OCI-LY7 (cell line): ENCODE data around the gene MTCH2. TPM values are rescaled to one million over a fixed set of nuclear protein-coding genes. Genes with fewer than 3 reads are reported as not detected.
A peak's percentile ranks its signal among the peaks of the same experiment; 100 is the strongest.

Experiments
- BruUV-seq: library from RNA; stranded (reverse); fragments of 400-500 nt; replicated peaks from 2 replicates; lab custom pipeline; 2021; lab: Mats Ljungman, UMichigan
- CTCF ChIA-PET: fragments of 300-600 bp; sonication (Branson Sonifier 250); formaldehyde crosslinking; loops from one replicate; lab custom pipeline; 2022; ENCODE audit warnings: antibody characterized with exemption; ENCODE audit not compliant: unreplicated experiment; lab: Charles Lee
- POLR2A ChIA-PET: fragments of 300-600 bp; sonication (Branson Sonifier 250); formaldehyde crosslinking; loops from one replicate; lab custom pipeline; 2022; ENCODE audit warnings: antibody characterized with exemption; lab: Charles Lee
- DNase-seq: peaks from one replicate; pipeline ENCODE4 v3.0.0-alpha.2; 2015; ENCODE audit warnings: low spot score
- H2AFZ ChIP-seq: fragments of 200-600 bp; sonication (generic), shearing (Covaris generic); 2 replicates; pipeline ENCODE4 v1.6.1; 2014; ENCODE audit warnings: mild to moderate bottlenecking, antibody characterized with exemption, low read length, moderate library complexity
- H3K27ac ChIP-seq: fragments of 200-600 bp; sonication (generic); 2 replicates; pipeline ENCODE4 v1.5.1; 2014; ENCODE audit warnings: mixed run types, low read depth, mild to moderate bottlenecking, moderate library complexity, low read length, inconsistent platforms; ENCODE audit not compliant: poor library complexity, severe bottlenecking
- H3K36me3 ChIP-seq: fragments of 200-600 bp; sonication (generic); 2 replicates; pipeline ENCODE4 v1.6.1; 2014; ENCODE audit warnings: mild to moderate bottlenecking, antibody characterized with exemption, low read length, moderate library complexity, mixed read lengths; ENCODE audit not compliant: insufficient read depth
- H3K4me1 ChIP-seq: fragments of 200-600 bp; sonication (generic); 2 replicates; pipeline ENCODE4 v1.5.1; 2014; ENCODE audit warnings: mild to moderate bottlenecking, low read length; ENCODE audit not compliant: insufficient read depth, poor library complexity, severe bottlenecking
- H3K4me2 ChIP-seq: fragments of 200-600 bp; sonication (generic); 2 replicates; pipeline ENCODE4 v1.6.1; 2014; ENCODE audit warnings: mild to moderate bottlenecking, low read length
- H3K4me3 ChIP-seq: fragments of 200-600 bp; sonication (generic); 2 replicates; pipeline ENCODE4 v1.5.1; 2014; ENCODE audit warnings: mild to moderate bottlenecking, low read depth, low read length; ENCODE audit not compliant: poor library complexity, severe bottlenecking
- H3K79me2 ChIP-seq: fragments of 200-600 bp; sonication (generic); 2 replicates; pipeline ENCODE4 v1.6.1; 2016; ENCODE audit warnings: low read depth, mild to moderate bottlenecking, low read length, moderate library complexity, mixed read lengths; ENCODE audit not compliant: insufficient read depth
- H3K9me2 ChIP-seq: fragments of 200-600 bp; sonication (generic); 2 replicates; pipeline ENCODE4 v1.6.1; 2016; ENCODE audit warnings: mild to moderate bottlenecking, low read length, mixed read lengths; ENCODE audit not compliant: insufficient read depth
- H3K9me3 ChIP-seq: fragments of 200-600 bp; sonication (generic); 2 replicates; pipeline ENCODE4 v1.6.1; 2014; ENCODE audit warnings: mild to moderate bottlenecking, mixed run types, low read length, mixed read lengths
- H4K20me1 ChIP-seq: fragments of 200-600 bp; sonication (generic); 2 replicates; pipeline ENCODE4 v1.6.1; 2014; ENCODE audit warnings: mild to moderate bottlenecking, antibody characterized with exemption, low read length, moderate library complexity, mixed read lengths; ENCODE audit not compliant: insufficient read depth
- CTCF ChIP-seq: fragments of 200-600 bp; sonication (generic); conservative IDR thresholded peaks from 2 replicates; pipeline ENCODE4 v1.5.1; 2014; ENCODE audit warnings: mild to moderate bottlenecking, antibody characterized with exemption, low read length, moderate library complexity, mixed read lengths
- EZH2phosphoT487 ChIP-seq: fragments of 200-600 bp; sonication (generic); IDR thresholded peaks from 2 replicates; pipeline ENCODE4 v1.6.1; 2018; ENCODE audit warnings: low read depth, borderline replicate concordance, mild to moderate bottlenecking, mixed run types, antibody characterized with exemption, low read length, moderate library complexity, mixed read lengths
- intact Hi-C: fragments of 100-400 bp; cut with micrococcal nuclease; formaldehyde crosslinking; loops from one replicate; pipeline ENCODE4 v1.10.0; 2022; ENCODE audit not compliant: unreplicated experiment
- total RNA-seq, 2 experiments: library from RNA; depleted of rRNA in 1 of 2; stranded (reverse); fragments of >200 nt in 1 of 2; shearing (Covaris generic) in 1 of 2; gene quantifications; 2 replicates each; pipeline ENCODE4 v1.2.3, GENCODE V29; 2014 to 2022

MTCH2 gene
- total RNA-seq, 2 experiments from 2014 or later: 64.8 to 119 TPM

DNA sequence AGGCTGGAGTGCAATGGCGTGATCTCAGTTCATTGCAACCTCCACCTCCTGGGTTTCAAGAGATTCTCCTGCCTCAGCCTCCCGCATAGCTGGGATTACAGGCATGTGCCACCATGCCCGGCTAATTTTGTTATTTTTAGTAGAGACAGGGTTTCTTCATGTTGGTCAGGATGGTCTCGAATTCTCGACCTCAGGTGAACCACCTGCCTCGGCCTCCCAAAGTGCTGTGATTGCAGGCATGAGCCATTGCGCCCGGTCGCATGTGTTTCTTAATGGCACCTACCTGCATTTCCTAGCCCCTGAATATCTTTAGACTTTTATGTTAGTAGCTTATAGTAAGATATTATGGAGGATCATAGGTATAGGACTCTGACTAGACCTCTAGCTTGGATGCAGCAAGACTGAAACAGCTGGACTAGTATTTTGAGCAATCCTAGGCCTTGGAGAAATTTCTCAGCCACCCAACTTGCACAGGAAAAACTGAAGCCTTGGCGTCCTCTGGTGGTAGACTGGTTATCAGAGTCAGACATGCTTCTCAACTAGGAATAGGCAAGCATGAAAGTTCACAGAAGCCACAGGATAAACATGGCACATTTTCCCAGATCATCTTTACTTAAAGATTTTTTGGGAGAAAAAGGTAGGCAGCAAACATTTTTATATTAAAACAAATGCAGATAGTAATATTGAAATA lies 25.5 kb downstream of the MTCH2 start:
- Histone ChIP-seq H3K9me3 (no peaks in the 10 kb centered on the region), H3K4me1 (peaks cover 4% of the 10 kb centered on the region), H3K4me3 (no peak overlapping the region), H3K4me2 (no peak overlapping the region), H2AFZ (no peak overlapping the region), H4K20me1 (no peaks in the 10 kb centered on the region), H3K9me2 (no peaks in the 10 kb centered on the region), H3K27ac (no peak overlapping the region), H3K36me3 (peaks cover 44% of the 10 kb centered on the region), H3K79me2 (no peaks in the 10 kb centered on the region)
- ChIA-PET CTCF (no interaction called here), POLR2A (interaction anchor here (0.7 to 0.8 kb wide), 3 partner anchors 10 to 419 kb away, joined by 3 to 4 read pairs (median 3); no protein-coding TSS in a partner anchor)
- TF ChIP-seq EZH2phosphoT487: no peak
- peak; percentile 88 for TF ChIP-seq CTCF
- DNase-seq: peak; percentile 53
- BruUV-seq: no TSS peak
- intact Hi-C loops: loop anchor here (5.0 kb wide), 1 partner anchor 130 kb away; no protein-coding TSS in a partner anchor

DNA sequence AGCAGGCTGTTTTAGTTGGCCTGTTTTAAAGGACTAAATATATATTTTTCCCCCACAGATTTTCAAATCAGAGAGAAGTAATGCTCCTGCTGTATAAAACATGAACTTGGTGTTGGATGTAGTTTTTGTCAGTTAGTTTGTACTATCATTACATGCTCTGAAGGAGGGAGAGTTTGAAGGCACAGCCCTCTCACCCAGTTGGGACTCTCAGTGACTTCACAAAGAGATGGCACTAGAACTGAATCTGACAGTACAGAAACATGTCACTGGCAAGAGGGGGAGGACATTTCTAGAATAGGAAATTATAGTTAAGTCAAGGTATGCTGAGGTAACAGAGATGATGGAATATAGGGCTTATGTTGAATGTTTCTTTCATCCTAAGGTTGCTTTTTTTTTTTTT lies 27.1 kb downstream of the MTCH2 start:
- POLR2A ChIA-PET: interaction anchor here (0.9 to 1.3 kb wide), 2 partner anchors 36 to 100 kb away, joined by 3 to 4 read pairs; partner anchors contain the start of genes AGBL2, KBTBD4 and NDUFS3
- BruUV-seq: no TSS peak
- no peaks in the 10 kb centered on the region for H4K20me1 ChIP-seq
- H3K9me3 ChIP-seq: no peaks in the 10 kb centered on the region
- H3K79me2 ChIP-seq: no peaks in the 10 kb centered on the region
- no peak for TF ChIP-seq EZH2phosphoT487
- TF ChIP-seq CTCF: no peak
- CTCF ChIA-PET: no interaction called here
- H3K36me3 ChIP-seq: peaks cover 28% of the 10 kb centered on the region
- DNase-seq: no peak
- H2AFZ ChIP-seq: no peak overlapping the region
- H3K4me3 ChIP-seq: no peak overlapping the region
- no peaks in the 10 kb centered on the region for H3K9me2 ChIP-seq
- peaks cover 16% of the 10 kb centered on the region for H3K4me1 ChIP-seq
- H3K27ac ChIP-seq: no peak overlapping the region
- intact Hi-C loops: loop anchor here (5.0 kb wide), 1 partner anchor 128 kb away; no protein-coding TSS in a partner anchor
- no peak overlapping the region for H3K4me2 ChIP-seq
